GM21825 (cell line): ENCODE measurements around the gene PDF.

Experiments used
- ATAC-seq: cut with Tn5 transposase; IDR thresholded peaks from one replicate; pipeline ENCODE4 v1.9.1; 2021; ENCODE audit warnings: mild to moderate bottlenecking, moderate library complexity; ENCODE audit not compliant: unreplicated experiment

PDF gene

GRCh38 chr16:69286941-69287713, 43.3 kb downstream of the PDF start:
- no peak for ATAC-seq

- no peak for ATAC-seq
Measured at GRCh38 chr16:69285240-69285639, 45.1 kb downstream of the PDF start.

GRCh38 chr16:69283851-69284250, 46.5 kb downstream of the PDF start:
- ATAC-seq, result no peak

GRCh38 chr16:69277413-69277812, 53.0 kb downstream of the PDF start:
- ATAC-seq, result no peak
